GM18870 (cell line): ENCODE measurements around the gene CLCN7.
"Not testable (repeated sequence)": the region's sequence is repeated elsewhere in the genome, so short reads cannot be mapped to it uniquely, and the experiment has no call there.

Source experiments
- ATAC-seq: cut with Tn5 transposase; IDR thresholded peaks from one replicate; pipeline ENCODE4 v1.9.1; 2021; ENCODE audit warnings: moderate library complexity; ENCODE audit not compliant: unreplicated experiment

Gene CLCN7

DNA sequence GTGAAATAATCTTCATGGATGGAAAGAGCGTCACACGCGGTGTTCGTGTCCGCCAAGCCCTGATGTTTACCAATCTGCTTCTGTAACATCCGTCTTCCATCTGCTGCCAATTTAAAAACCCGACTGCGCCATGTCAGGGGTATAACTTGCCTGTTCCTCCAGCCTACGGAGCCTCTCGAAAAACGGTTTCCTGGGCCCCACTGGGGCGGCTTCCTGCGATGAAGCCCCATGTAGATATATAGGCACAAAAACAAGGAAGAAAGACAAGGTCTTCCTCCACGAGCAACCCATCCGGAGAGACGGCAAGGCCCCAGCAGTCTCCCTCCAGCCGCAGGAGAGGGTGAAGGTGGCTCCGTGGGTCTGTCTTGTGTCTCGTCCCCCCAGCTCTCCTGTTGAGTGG lies 13.8 kb upstream of the CLCN7 start, which contains the start of gene PTX4:
PTX4 (minus strand) TSS at position 326 of the 400 bp plus-strand sequence; CDS start at position 291, 35 bp downstream.
- no peak for ATAC-seq

DNA sequence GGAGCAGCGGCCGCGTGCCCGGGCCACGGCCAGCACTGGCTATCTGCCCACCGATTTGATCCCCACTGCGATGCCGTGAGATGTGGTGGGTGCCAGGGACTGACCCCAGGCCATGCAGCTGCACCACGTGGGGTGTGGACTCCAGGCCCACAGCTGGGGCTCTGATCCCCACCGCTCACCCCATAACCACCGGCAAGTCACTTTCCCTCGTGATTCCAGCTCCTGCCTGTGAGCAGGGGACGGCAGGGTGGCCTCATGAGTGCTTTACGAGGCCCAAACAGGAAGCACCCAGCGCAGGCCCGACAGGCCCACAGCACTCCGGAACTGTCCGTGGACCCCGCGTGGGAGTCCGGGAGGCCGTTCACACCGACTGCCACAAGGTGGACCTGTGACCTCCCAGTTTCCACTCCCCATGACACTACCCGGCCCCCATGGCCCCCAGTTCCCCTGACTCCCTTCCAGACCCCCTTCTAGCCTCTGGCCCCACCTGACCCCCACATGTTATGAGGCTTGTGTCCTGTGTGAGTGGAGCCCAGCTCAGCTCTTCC lies 13.3 kb upstream of the CLCN7 start:
- no peak for ATAC-seq

DNA sequence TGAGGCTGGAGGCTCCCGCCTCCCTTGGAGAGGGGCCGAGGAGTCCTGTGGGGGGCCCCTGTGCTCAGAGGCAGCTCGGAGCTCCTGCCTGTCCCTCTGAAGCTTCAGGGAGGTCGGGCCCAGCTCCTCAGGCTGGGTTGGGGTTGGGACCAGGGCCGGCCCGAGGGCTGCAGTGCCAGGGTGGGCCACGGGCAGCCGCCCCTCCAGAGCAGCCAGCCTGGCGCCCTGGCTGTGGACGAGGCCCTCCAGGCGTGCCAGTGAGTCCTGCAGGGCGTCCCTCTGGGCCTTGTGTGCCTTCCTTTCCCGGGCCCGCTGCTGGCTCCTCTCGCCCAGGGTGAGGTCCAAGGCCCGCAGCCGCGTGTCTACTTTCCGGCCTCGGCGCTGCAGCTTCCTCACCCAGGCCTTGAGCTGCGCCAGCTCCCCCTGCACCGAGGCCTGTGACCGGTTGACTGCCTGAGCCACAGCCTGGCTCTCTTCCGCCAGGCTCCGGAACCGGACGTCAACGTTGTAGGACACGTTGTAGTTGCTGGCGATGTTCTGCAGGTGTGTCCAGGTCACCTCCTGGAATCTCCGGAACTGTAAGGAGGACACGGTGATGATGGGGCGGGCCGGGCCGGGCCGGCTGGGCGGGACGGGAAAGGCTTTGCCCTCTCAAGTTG lies 12.7 kb upstream of the CLCN7 start:
- no peak for ATAC-seq

DNA sequence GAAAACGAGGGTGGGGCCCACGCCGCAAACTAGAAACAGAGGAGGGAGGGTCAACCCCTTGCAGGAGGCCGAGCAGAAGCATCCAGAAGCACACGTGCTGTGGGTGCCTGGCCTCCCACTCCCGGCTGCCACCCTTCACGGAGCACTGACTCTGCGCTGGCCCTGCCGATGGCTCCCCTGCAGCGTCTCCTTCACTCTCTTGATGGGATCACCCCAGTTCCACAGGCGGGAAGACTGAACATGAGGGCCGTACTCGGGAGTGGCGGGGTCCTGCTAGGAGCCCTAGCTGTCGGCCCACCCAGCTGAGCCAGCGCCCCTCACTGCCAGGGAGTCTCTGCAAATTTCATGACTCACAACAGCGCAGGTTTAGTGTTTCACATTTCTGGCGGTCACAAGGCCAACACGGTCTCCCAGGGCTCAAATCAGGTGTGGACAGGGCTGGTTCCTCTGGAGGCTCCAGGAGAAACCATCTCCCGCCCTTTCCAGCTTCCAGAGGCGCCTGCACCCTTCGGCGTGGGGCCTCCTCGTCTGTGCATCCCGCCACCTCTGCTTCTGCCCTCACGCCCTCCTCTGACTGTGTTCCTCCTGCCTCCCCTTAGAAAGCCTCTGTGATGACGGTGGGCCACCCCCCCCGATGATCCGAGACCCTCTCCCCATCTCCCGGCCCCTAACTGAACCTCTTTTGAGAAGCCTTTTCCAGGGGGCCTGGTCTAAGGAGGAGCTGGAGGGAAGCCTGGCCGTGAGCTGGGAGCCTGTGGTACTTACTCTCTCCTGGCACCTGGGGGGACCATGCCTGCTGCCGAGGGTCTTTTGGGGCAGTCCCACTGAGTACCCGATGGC lies 11.9 kb upstream of the CLCN7 start:
- no peak for ATAC-seq

DNA sequence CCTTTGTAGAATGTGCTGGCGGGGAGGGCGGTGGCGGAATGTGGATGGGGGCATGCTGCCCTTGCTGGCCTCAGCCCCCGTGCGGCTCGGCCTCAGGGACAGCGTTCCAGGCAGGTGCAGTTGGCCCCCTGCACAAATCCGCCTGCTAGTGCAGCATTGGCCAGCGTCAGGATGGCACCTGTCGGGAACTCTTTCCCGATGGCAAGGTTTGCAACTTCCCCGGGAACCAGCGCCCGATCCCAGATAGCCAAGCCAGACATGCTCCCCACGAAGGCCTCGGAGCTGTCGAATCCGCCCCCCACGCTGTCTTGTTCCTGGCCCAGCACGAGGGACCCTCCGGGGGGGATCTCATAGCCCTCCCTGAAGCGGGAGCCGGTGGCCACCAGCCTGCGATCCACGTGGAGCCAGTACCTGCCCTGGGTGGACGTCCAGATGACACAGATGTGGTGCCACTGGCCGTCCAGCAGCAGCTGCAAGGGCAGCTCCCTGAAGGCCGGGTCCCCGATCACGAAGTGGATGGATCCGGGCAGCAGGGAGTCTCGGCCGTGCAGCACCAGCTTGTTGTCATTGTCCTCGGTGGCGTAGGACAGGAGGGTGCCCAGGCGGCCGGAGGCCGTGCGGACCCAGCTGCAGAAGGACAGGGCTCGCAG lies 11.1 kb upstream of the CLCN7 start:
- ATAC-seq = no peak

DNA sequence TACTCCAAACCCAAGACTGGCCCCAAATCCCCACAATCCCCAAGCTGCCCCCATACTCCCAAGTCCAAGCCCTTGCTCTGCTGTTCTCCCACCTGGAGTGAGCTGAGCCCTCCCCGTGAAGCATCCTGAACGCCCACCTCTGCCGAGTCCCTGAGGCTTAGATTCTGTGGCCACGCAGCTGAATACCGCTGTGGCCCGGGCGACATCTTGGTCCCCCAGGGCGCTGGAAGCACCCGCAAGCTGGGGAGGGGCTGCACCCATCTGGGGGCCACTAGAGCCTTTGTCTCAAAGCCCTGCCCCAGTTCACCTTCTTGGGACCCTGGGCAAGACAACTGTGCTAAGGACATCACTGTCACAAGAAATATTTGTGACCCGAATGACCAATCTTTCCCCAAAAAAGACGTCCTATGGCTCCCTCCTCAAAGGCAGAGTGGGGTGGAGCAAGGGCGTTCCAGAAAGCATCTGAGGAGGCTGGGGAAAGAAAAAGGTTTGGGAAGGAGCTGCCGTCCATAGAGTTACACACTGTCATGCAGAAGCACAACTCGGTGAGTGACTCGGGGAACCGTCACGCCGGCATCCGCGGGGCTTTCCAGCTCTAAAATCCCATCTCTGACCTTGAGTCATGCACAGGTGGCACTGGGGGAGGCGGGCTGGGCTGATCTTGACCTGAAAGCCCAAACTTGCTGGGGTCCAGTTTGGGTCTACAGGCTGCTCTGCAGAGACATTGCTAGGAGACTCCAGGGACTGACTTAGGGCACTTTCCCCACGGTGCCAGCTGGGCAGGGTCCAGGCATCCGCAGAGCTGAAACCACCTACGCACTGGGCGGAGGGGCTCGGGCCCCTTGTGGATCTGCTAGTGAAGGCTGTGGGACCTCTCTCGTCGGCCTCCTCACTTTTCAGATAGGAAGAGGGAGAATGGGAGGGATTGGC lies 7.3 kb upstream of the CLCN7 start:
- no peak for ATAC-seq

DNA sequence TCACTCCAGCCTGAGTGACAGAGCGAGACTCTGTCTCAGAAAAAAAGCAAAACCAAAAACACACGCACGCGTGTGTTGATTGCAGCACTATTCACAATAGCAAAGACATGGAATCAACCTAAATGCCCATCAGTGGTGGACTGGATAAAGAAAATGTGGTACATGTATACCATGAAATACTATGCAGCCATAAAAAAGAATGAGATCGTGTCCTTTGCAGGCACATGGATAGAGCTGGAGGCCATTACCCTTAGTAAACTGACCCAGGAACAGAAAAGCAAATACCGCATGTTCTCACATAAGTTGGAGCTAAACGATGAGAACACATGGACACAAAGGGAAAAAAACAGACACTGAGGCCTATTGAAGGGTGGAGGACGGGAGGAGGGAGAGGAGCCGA lies 4.1 kb upstream of the CLCN7 start:
- not testable (repeated sequence) for ATAC-seq

DNA sequence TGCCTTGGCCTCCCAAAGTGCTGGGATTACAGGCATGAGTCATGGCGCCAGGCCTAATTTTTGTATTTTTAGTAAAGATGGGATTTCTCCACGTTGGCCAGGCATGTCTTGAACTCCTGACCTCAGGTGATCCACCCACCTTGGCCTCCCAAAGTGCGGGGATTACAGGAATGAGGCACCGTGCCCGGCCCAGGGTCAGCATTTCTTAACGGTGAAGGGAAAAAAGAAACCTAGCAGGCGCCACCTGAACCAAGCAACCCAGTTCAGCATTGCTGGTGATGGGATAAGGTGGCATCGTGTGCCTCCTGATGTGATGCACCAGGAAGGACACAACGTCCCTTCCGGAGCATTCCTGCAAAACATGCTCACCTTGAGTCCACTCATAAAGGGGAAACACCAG lies 2.2 kb upstream of the CLCN7 start:
- no peak for ATAC-seq

DNA sequence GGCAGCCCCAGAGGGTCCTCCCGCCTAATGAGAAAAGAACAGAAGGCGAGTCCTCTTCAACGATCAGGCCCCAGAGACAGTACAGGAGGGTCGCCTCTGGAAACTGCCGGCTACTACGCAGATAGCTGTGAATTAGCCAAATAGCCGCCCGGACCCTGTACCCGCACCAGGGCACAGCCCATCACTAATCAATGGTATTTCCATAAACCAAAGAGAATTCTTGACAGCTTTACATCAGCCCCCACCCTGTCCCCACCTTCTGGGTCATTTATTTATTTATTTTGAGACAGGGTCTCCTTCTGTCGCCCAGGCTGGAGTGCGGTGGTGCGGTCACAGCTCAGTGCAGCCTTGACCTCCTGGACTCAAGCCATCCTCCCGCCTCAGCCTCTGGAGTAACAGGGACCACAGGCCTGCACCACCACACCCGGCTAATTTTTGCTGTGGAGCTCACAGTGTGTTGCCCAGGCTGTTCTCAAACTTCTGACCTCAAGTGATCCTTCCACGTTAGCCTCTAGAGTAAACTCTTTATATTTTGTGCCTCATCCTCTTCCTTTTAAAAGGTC lies 805 bp upstream of the CLCN7 start:
- no peak for ATAC-seq

DNA sequence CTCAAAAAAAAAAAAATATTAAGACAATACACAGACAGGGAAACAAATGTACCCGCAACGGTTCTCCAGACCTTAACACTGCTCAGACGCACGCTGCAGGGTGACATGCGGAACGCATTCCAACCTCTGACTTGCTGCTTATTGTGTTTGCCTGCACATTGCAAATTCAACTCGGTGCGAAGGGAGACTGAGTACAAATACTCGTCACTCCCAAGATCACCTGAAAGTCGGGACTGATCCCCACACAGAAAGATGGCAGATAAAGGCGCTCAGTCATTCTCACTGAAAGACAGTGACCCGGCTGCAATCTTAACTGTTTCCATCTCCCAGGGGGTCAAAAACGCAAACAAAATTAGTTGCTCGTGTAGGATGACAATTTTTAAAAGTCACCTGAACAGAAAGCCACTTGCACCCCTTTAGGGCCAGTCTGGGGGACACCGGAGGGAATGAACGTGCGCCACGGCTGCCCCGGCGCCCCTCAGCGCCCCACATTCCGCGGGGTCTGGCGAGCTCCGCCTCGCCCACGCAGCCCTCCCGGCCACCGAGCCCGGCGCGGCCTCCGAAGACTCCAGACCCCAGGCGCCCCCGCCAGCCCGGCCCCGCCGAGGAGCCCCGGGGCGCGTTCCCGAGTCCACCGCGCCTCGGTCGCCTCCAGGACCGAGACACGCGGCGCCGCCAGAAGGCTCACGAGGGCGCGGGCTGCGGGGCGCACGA lies 589 bp downstream of the CLCN7 start:
- ATAC-seq = no peak

DNA sequence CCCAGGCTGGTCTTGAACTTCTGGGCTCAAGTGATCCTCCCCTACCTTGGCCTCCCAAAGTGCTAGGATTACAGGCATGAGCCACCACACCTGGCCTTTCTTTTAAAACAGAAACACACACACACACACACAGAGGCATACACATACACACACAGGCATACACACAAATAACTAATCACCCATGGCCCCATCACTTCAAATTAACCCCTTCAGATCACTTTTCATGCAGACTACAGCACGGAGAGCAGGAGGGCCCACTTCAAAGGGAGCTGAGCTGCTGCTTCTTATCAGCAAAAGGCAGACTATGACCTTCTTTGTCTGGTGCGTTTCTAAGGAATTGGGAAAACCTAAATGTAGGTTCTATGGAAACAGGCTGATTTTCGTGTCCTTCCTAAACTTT lies 1.9 kb downstream of the CLCN7 start:
- ATAC-seq = no peak

DNA sequence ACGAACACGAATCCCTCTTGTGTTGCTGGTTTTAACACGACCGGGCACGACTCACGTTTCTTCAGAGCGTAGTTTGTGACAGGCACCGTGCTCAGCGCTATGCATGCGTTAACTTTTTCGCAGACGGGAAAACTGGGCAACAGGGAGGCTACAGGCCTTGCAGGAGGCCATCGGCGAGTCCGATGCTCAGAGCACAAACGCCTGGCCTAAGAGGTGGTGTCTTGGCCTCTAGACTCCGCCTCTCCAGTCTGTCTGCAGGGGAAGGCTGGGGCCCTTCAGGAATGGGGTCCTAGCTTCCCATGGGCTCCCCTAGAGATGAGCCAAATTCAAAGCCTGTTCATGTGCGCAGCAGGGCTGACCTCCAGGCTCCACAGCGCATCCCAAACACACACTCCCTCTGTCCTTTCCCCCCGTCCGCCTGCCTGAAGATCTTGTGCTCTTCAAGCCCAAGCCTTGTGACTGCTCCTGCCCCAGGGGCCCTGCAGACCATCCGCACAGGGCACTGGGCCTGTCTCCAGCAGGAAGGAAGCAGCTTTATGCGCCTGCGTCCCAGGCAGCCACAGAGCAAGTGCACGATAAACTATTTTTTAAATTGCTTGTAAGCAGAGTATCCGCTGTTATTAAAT lies 3.1 kb downstream of the CLCN7 start:
- no peak for ATAC-seq

DNA sequence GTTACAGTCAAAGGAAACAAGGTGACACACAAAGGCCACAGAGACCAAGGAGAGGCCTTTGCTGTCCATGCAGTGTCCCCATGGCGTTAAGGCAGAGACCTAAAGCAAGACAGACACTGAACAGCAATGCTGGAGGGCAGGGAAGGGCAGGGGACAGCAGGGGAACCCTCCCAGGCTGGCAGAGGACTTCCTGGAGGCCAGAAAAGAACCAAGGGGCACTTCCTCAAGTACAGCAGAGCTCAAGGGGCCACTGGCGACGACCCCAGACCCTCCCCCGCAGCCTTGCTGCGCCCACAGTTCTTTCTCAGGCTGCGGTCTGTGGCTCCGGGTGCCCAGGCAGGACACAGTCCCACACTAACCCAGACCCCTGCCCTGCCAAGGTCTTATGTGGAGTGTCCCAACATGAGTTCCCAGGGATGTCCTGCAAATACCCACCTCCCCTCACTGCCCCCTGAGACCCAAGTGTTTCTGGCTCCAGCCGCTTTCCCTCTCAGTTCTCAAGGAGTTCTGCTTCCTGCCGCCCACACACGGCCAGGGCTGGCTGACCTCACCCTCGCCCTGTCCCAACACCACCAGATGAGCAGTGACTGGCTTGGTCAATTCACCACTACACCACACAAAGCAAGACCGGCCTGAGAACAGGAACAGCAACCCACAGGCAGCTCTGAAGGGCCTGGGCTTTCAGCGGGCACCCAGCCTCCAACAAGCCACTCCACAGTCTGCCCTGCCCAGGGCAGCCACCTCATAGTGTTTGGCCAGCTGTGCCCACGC lies 4.2 kb downstream of the CLCN7 start:
- ATAC-seq = no peak

DNA sequence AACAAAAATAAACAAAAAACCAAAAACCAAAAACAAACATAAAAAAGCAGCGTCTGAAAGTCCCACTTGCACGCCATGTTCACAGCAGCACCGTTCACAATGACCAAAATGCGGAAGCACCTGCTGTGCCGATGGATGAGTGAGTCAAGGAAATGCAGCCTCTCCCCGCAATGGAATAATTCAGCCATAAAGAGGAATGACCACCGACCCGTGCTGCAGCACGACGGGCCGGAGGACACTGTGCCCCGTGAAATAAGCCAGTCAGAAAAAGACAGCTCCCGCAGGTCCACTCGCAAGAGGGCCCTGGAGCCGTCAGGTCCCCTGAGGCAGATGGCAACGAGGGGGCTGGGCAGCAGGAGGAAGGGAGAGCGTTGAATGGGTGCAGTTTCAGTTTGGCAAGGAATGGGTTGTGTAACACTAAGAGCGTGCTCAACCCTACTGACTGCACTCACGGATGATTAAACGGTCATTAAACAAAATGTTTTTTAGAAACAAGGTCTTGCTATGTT lies 5.1 kb downstream of the CLCN7 start:
- ATAC-seq = no peak

DNA sequence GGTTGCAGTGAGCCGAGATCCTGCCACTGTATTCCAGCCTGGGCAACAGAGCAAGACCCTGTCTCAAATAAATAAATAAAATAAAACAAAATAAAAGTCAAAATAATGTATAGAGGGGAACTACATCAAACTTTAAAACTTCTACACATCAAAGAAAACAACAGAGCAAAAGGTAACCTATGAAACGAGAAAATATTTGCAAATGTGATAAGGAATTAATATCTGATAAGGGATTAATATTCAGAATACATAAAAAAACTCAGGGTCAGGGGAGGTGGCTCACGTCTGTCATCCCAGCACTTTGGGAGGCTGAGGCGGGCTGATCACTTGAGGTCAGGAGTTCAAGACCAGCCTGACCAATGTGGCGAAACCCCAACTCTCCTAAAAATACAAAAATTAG lies 5.7 kb downstream of the CLCN7 start:
- ATAC-seq = not testable (repeated sequence)

DNA sequence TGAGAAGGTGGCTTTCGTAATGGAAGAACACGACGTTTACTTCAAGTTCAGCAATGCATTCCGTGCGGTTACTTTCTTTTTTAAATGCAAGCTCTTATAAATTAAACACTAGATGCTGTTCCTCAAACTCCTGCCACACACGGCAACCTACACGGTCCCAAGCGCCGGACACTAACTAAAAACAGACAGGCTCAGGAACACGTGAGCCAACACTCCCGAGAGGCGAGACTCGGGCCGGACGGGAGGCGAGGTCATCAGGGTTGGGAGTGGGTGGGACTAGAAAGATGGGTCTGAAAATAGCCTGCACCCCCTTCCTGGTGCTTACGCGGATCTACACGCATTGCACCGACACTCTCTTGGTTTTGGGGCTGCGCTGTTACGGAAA lies 6.4 kb downstream of the CLCN7 start:
- no peak for ATAC-seq

DNA sequence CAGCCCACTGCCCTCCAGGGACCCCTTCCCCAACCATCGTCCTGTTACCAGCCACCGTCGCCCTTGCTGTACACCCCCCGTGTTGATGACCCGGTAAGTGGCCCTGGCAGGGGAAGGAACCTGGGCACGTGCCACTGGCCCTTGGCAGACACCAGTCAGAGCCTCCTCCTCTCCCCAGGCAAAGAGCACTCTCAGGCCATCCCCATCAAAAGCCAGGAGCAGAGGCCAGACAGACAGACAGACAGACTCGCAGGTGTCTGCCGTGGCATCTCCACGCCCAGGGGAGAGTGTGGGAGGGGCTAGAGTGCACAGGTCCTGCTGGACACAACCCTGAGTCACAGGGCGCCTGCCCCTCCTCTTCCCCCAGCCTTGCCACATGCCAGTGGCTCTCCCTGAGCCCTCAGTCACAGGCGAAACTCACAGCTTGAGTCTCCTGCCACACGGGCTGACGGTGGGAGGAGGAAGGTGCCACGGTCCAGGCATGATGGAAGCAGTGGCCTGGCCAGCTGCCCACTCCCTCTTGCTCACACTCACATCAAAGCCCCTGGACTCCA lies 7.8 kb downstream of the CLCN7 start:
- no peak for ATAC-seq

DNA sequence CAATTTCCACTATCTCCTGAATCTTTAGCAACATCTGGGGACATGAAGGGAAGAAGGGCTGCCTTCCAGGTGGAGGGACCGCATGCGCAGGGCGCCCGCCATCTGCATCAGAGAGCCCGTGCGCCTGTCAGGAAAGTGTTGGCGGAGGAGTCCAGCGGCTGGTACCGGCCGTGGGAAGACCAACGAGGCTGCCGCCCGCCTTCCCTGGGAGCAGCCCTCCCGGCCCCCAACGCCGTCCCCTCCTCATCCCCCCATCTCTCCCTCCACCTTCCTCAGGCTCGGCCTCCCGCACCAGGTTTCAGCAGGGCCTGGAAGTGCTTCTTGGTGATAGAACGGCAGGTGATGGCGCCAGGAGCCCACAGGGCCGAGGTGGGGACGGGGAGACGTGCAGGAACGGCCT lies 8.8 kb downstream of the CLCN7 start:
- ATAC-seq = no peak
